ENCODE results near the gene SPAG17. TPM values are rescaled to one million over a fixed set of nuclear protein-coding genes. Genes with fewer than 3 reads are reported as not detected.

The SPAG17 gene
- total RNA-seq, 1 experiment from 2014 or later: not detected

DNA sequence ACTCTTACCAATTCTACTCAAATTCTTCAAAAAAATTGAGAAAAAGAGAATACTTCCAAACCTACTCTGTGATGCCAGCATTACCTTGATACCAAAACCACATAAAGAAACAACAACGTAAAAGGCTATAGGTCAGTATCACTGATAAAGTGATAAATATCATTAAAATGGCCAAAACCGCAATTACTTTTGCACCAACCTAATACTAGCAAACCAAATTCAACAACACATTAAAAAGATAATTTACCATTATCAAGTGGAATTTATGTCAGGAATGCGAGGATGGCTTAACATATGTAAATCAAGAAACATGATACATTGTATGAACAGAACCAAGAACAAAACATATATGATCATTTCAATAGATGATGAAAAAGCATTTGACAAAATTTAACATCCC, 7.0 kb downstream of the SPAG17 start:
- no peaks in the 10 kb centered on the region for H3K27me3 ChIP-seq (replicated peaks; ENCODE audit: insufficient read depth, low read depth, low read length, poor library complexity)
- CTCF ChIA-PET: no interaction called here
- POLR2A ChIA-PET (ENCODE audit: low non-redundant PET): no interaction called here
- DNase-seq (ENCODE audit: low spot score): no peak
- no peak overlapping the region for H3K27ac ChIP-seq (ENCODE audit: low read depth, low read length, poor library complexity, severe bottlenecking)
- BruUV-seq (replicated peaks): no TSS peak
- no peaks in the 10 kb centered on the region for H3K4me1 ChIP-seq (ENCODE audit: insufficient read depth, low read length, poor library complexity, severe bottlenecking)
- H3K36me3 ChIP-seq (ENCODE audit: insufficient read depth, low read length, poor library complexity, severe bottlenecking): no peaks in the 10 kb centered on the region
- H3K4me3 ChIP-seq (ENCODE audit: low read depth, low read length, poor library complexity, severe bottlenecking): no peak overlapping the region
- TF ChIP-seq EZH2 (IDR thresholded peaks at IDR 0.05; ENCODE audit: borderline replicate concordance, low read depth, low read length, poor library complexity, severe bottlenecking): no peak
- TF ChIP-seq, protein P1, sequence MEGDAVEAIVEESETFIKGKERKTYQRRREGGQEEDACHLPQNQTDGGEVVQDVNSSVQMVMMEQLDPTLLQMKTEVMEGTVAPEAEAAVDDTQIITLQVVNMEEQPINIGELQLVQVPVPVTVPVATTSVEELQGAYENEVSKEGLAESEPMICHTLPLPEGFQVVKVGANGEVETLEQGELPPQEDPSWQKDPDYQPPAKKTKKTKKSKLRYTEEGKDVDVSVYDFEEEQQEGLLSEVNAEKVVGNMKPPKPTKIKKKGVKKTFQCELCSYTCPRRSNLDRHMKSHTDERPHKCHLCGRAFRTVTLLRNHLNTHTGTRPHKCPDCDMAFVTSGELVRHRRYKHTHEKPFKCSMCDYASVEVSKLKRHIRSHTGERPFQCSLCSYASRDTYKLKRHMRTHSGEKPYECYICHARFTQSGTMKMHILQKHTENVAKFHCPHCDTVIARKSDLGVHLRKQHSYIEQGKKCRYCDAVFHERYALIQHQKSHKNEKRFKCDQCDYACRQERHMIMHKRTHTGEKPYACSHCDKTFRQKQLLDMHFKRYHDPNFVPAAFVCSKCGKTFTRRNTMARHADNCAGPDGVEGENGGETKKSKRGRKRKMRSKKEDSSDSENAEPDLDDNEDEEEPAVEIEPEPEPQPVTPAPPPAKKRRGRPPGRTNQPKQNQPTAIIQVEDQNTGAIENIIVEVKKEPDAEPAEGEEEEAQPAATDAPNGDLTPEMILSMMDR (conservative IDR thresholded peaks at IDR 0.05; ENCODE audit: low read depth, low read length): no peak
- H3K9me3 ChIP-seq (ENCODE audit: low read depth, low read length, poor library complexity, severe bottlenecking): no peaks in the 10 kb centered on the region
- intact Hi-C loops (cut with micrococcal nuclease; ENCODE audit: unreplicated experiment): no loop called here

DNA sequence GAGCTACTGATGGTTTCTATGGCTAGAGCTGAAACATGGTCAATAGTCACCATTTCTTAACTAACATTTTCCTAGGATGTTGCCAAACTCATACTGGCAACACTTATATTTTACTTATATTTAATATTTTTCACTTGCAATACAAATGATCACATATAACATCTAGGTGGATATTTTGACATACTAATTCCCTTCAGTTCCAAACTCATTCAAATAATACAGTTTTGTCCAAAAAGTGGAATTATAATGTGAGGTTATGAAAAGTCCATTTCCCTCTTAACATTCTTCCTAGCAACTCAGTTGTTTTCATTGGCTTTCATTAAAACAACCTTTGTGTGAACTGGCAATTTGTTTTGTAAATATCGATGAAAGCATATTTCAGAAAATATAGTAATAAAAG, 16.0 kb downstream of the SPAG17 start:
- no peak for DNase-seq (ENCODE audit: low spot score)
- Histone ChIP-seq H3K27ac (ENCODE audit: low read depth, low read length, poor library complexity, severe bottlenecking) (no peak overlapping the region), H3K9me3 (ENCODE audit: low read depth, low read length, poor library complexity, severe bottlenecking) (no peaks in the 10 kb centered on the region), H3K36me3 (ENCODE audit: insufficient read depth, low read length, poor library complexity, severe bottlenecking) (no peaks in the 10 kb centered on the region), H3K4me1 (ENCODE audit: insufficient read depth, low read length, poor library complexity, severe bottlenecking) (no peaks in the 10 kb centered on the region), H3K27me3 (replicated peaks; ENCODE audit: insufficient read depth, low read depth, low read length, poor library complexity) (peaks cover 10% of the 10 kb centered on the region), H3K4me3 (ENCODE audit: low read depth, low read length, poor library complexity, severe bottlenecking) (no peak overlapping the region)
- POLR2A ChIA-PET (ENCODE audit: low non-redundant PET): no interaction called here
- TF ChIP-seq EZH2 (IDR thresholded peaks at IDR 0.05; ENCODE audit: borderline replicate concordance, low read depth, low read length, poor library complexity, severe bottlenecking): no peak
- TF ChIP-seq, protein P1 (conservative IDR thresholded peaks at IDR 0.05; ENCODE audit: low read depth, low read length): no peak
- CTCF ChIA-PET: no interaction called here
- no TSS peak for BruUV-seq (replicated peaks)
- intact Hi-C loops (cut with micrococcal nuclease; ENCODE audit: unreplicated experiment): no loop called here

DNA sequence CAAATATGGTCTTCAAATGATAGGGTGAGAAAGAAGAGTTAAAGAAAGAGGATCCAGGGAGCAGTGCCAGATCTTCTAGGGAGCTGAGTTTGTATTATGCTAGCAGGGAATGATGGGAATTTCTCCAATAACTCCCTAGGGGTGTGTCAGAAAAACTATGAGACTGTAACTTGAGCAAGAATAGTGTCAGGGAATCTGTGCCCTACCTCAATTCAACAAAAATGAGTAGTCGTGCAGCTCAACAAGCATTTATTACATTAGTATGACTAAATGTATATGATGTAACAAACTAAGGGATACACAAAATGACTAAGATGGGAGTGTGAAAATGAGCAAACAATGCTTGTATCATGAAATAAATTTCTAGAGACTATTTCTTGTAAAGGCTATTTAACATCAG, 24.2 kb downstream of the SPAG17 start:
- Histone ChIP-seq H3K4me3 (ENCODE audit: low read depth, low read length, poor library complexity, severe bottlenecking) (no peak overlapping the region), H3K4me1 (ENCODE audit: insufficient read depth, low read length, poor library complexity, severe bottlenecking) (no peaks in the 10 kb centered on the region), H3K9me3 (ENCODE audit: low read depth, low read length, poor library complexity, severe bottlenecking) (no peaks in the 10 kb centered on the region), H3K27ac (ENCODE audit: low read depth, low read length, poor library complexity, severe bottlenecking) (no peak overlapping the region), H3K27me3 (replicated peaks; ENCODE audit: insufficient read depth, low read depth, low read length, poor library complexity) (no peaks in the 10 kb centered on the region), H3K36me3 (ENCODE audit: insufficient read depth, low read length, poor library complexity, severe bottlenecking) (no peaks in the 10 kb centered on the region)
- CTCF ChIA-PET: no interaction called here
- TF ChIP-seq, protein P1 (conservative IDR thresholded peaks at IDR 0.05; ENCODE audit: low read depth, low read length): no peak
- TF ChIP-seq EZH2 (IDR thresholded peaks at IDR 0.05; ENCODE audit: borderline replicate concordance, low read depth, low read length, poor library complexity, severe bottlenecking): no peak
- intact Hi-C loops (cut with micrococcal nuclease; ENCODE audit: unreplicated experiment): no loop called here
- no peak for DNase-seq (ENCODE audit: low spot score)
- BruUV-seq (replicated peaks): no TSS peak
- POLR2A ChIA-PET (ENCODE audit: low non-redundant PET): no interaction called here
